SK-N-SH (cell line): ENCODE results near the gene FGF4. TPM values are rescaled to one million over a fixed set of nuclear protein-coding genes. Genes with fewer than 3 reads are reported as not detected.

Experiments
- CTCF ChIA-PET: fragments of 300-600, 350-600 bp; formaldehyde crosslinking; extraction: SDS; loops from one replicate; lab custom pipeline; 2021; lab: Yijun Ruan, JAX
- POLR2A ChIA-PET: fragments of 350-600 bp; sonication (Branson Sonifier 250); formaldehyde crosslinking; extraction: SDS; loops from one replicate; lab custom pipeline; 2020; ENCODE audit warnings: antibody characterized with exemption, inconsistent platforms; lab: Yijun Ruan, JAX
- DNase-seq: peaks from one replicate; pipeline ENCODE4 v3.0.0; 2012
- H2AFZ ChIP-seq: fragments of 200-600 bp; sonication (generic); 2 replicates; pipeline ENCODE4 v1.8.1; 2016; ENCODE audit warnings: antibody characterized with exemption, mild to moderate bottlenecking, low read depth
- H3F3A ChIP-seq: fragments of 200-600 bp; sonication (generic); replicated peaks from 2 replicates; pipeline ENCODE3; 2016; ENCODE audit warnings: antibody characterized with exemption, mild to moderate bottlenecking; ENCODE audit not compliant: insufficient read depth
- H3K27ac ChIP-seq, 2 experiments: fragments of 200-500 bp in 1 of 2; fragments of 200-600 bp in 1 of 2; sonication (Bioruptor generic) in 1 of 2; sonication (generic), shearing (Covaris generic) in 1 of 2; 2 replicates each; pipeline versions ENCODE4 v1.5.1 to v1.6.1; 2014 to 2016; ENCODE audit warnings: low read depth in 2 of 2, inconsistent platforms in 1 of 2, low read length in 1 of 2, mild to moderate bottlenecking in 1 of 2, mixed read lengths in 1 of 2
- H3K27me3 ChIP-seq: fragments of 200-600 bp; sonication (generic), shearing (Covaris generic); 2 replicates; pipeline ENCODE4 v1.6.1; 2016; ENCODE audit warnings: mixed run types; ENCODE audit not compliant: insufficient read depth
- H3K36me3 ChIP-seq, 2 experiments: fragments of 200-500 bp in 1 of 2; fragments of 200-600 bp in 1 of 2; sonication (Bioruptor generic) in 1 of 2; sonication (generic) in 1 of 2; replicated peaks in 1 of 2; 2 replicates each; pipeline versions ENCODE3 to v1.5.1; 2014 to 2016; ENCODE audit warnings: low read length in 1 of 2, mild to moderate bottlenecking in 1 of 2; ENCODE audit not compliant: insufficient read depth in 2 of 2, control insufficient read depth in 1 of 2
- H3K4me1 ChIP-seq, 2 experiments: fragments of 200-500 bp in 1 of 2; fragments of 200-600 bp in 1 of 2; sonication (Bioruptor generic) in 1 of 2; sonication (generic), shearing (Covaris generic) in 1 of 2; 2 replicates each; pipeline versions ENCODE4 v1.5.1 to v1.6.1; 2014 to 2016; ENCODE audit warnings: low read depth in 1 of 2, low read length in 1 of 2, mixed run types in 1 of 2; ENCODE audit not compliant: insufficient read depth in 2 of 2, control insufficient read depth in 1 of 2
- H3K4me2 ChIP-seq: fragments of 200-600 bp; sonication (generic), shearing (Covaris generic); 2 replicates; pipeline ENCODE4 v1.6.1; 2017; ENCODE audit warnings: mixed run types
- H3K4me3 ChIP-seq, 2 experiments: fragments of 200-500 bp in 1 of 2; fragments of 200-600 bp in 1 of 2; sonication (Bioruptor generic) in 1 of 2; sonication (generic), shearing (Covaris generic) in 1 of 2; 2 replicates each; pipeline versions ENCODE4 v1.5.1 to v1.8.1; 2014 to 2016; ENCODE audit warnings: low read depth in 2 of 2, inconsistent platforms in 1 of 2, low read length in 1 of 2, mild to moderate bottlenecking in 1 of 2, mixed read lengths in 1 of 2, moderate library complexity in 1 of 2
- H3K79me2 ChIP-seq: fragments of 200-600 bp; sonication (generic); 2 replicates; pipeline ENCODE4 v1.8.1; 2017; ENCODE audit warnings: mild to moderate bottlenecking; ENCODE audit not compliant: insufficient read depth
- H3K9ac ChIP-seq: fragments of 200-600 bp; sonication (generic); 2 replicates; pipeline ENCODE4 v1.6.1; 2017; ENCODE audit warnings: mixed run types
- H3K9me2 ChIP-seq: fragments of 200-600 bp; sonication (generic); 2 replicates; pipeline ENCODE4 v1.6.1; 2017; ENCODE audit warnings: mixed run types
- H3K9me3 ChIP-seq: fragments of 200-600 bp; sonication (generic); 2 replicates; pipeline ENCODE4 v1.6.1; 2017; ENCODE audit warnings: mixed run types, mild to moderate bottlenecking, moderate library complexity
- H4K20me1 ChIP-seq: fragments of 200-600 bp; sonication (generic); 2 replicates; pipeline ENCODE4 v1.6.1; 2017; ENCODE audit warnings: mild to moderate bottlenecking, mixed run types; ENCODE audit not compliant: insufficient read depth
- CHD2 ChIP-seq: fragments of 150-350 bp; IDR thresholded peaks from 2 replicates; pipeline ENCODE4 v1.6.1; 2018; ENCODE audit warnings: low read length; ENCODE audit not compliant: partially characterized antibody
- EZH2phosphoT487 ChIP-seq: fragments of 200-600 bp; sonication (generic); IDR thresholded peaks from 2 replicates; pipeline ENCODE4 v1.6.1; 2017; ENCODE audit warnings: low read depth, mixed run types, mild to moderate bottlenecking, antibody characterized with exemption, moderate library complexity, borderline replicate concordance
- FOSL2 ChIP-seq: IDR thresholded peaks from 2 replicates; pipeline ENCODE4 v1.4.0; 2012; ENCODE audit warnings: low read depth, mild to moderate bottlenecking, moderate library complexity, borderline replicate concordance
- FOXM1 ChIP-seq: IDR thresholded peaks from 2 replicates; pipeline ENCODE4 v1.4.0; 2012; ENCODE audit warnings: low read depth, mild to moderate bottlenecking
- GABPA ChIP-seq: IDR thresholded peaks from 2 replicates; pipeline ENCODE4 v1.4.0; 2012; ENCODE audit warnings: low read depth, mild to moderate bottlenecking
- GATA2 ChIP-seq: sonication (generic); formaldehyde crosslinking; IDR thresholded peaks from 2 replicates; pipeline ENCODE4 v1.5.0; 2020; ENCODE audit warnings: mild to moderate bottlenecking, missing genetic modification reagents
- MAX ChIP-seq: IDR thresholded peaks from 2 replicates; pipeline ENCODE4 v1.4.0; 2012; ENCODE audit warnings: low read depth
- MEF2A ChIP-seq: IDR thresholded peaks from 2 replicates; pipeline ENCODE4 v1.4.0; 2012; ENCODE audit warnings: low read depth, borderline replicate concordance
- NFIC ChIP-seq: IDR thresholded peaks from 2 replicates; pipeline ENCODE4 v1.4.0; 2012; ENCODE audit warnings: borderline replicate concordance
- NRF1 ChIP-seq: IDR thresholded peaks from 2 replicates; pipeline ENCODE4 v1.6.1; 2012; ENCODE audit warnings: low read depth, mild to moderate bottlenecking, low read length
- POLR2AphosphoS5 ChIP-seq: IDR thresholded peaks from 2 replicates; pipeline ENCODE4 v1.6.1; 2012; ENCODE audit warnings: low read depth, low read length
- RAD21 ChIP-seq: IDR thresholded peaks from 2 replicates; pipeline ENCODE4 v1.6.1; 2012; ENCODE audit warnings: mild to moderate bottlenecking, low read length
- RCOR1 ChIP-seq: fragments of 150-350 bp; IDR thresholded peaks from 2 replicates; pipeline ENCODE4 v1.6.1; 2017; ENCODE audit warnings: antibody characterized with exemption, low read length
- RFX5 ChIP-seq: IDR thresholded peaks from 2 replicates; pipeline ENCODE4 v1.6.1; 2012; ENCODE audit warnings: mild to moderate bottlenecking, improper control_type of control experiment, low read length
- SIN3A ChIP-seq: IDR thresholded peaks from 2 replicates; pipeline ENCODE4 v1.6.1; 2012; ENCODE audit warnings: low read depth, mild to moderate bottlenecking, low read length, moderate library complexity, borderline replicate concordance
- TAF1 ChIP-seq: IDR thresholded peaks from 2 replicates; pipeline ENCODE4 v1.6.1; 2012; ENCODE audit warnings: low read depth, mild to moderate bottlenecking, low read length, moderate library complexity, borderline replicate concordance
- YY1 ChIP-seq: IDR thresholded peaks from 2 replicates; pipeline ENCODE4 v1.4.0; 2012; ENCODE audit warnings: low read depth, mild to moderate bottlenecking
- ZBTB33 ChIP-seq: IDR thresholded peaks from 2 replicates; pipeline ENCODE4 v1.4.0; 2012; ENCODE audit warnings: low read depth, borderline replicate concordance
- WGBS: methylation state at CpG from one replicate; pipeline ENCODE4 v1.1.6; 2017; ENCODE audit warnings: low lambda C conversion rate; 5-methylcytosine and 5-hydroxymethylcytosine counted together
- polyA plus RNA-seq, 3 experiments: library from polyadenylated mRNA; depleted of rRNA; stranded (reverse); fragments of >200 nt; gene quantifications; 2 replicates each; pipeline ENCODE4 v1.2.3, GENCODE V29; 2012
- TF ChIP-seq, protein P1 (sequence below): fragments of 200-600 bp; sonication (generic); IDR thresholded peaks from 2 replicates; pipeline ENCODE4 v1.6.1; 2017; ENCODE audit warnings: antibody characterized with exemption, mild to moderate bottlenecking, moderate library complexity

The FGF4 gene
- polyA plus RNA-seq, 1 of the 3 experiments (the other 2 are of a cell fraction): not detected

DNA sequence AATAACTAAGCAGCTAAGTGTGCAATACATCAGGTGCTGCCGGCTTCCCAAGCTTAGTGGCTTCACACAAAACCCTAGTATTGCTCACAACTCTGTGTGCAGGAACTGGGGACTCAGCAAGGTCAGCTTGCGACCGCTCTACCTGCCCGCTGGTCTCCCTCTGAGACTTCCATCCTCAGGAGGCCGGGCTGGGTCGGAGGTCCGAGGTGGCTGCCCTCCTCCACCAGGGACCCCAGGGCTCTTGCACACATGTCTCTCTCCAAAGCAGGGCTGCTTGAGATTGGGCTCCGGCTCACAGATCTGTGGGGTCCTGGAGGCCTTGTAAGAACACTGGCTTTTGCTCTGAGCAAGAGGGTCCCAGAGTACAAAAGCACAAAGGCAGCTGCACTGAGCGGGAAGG, 45.9 kb downstream of the FGF4 start:
- Histone ChIP-seq H3K4me3 (no peak overlapping the region), H3K4me1 (no peaks in the 10 kb centered on the region), H3K79me2 (no peaks in the 10 kb centered on the region), H3K9me2 (no peaks in the 10 kb centered on the region), H3K36me3 (no peaks in the 10 kb centered on the region), H3K9ac (no peak overlapping the region), H3K27me3 (peaks cover 14% of the 10 kb centered on the region; the same call in 1 of the 2 replicates), H3F3A (no peaks in the 10 kb centered on the region), H3K9me3 (no peaks in the 10 kb centered on the region), H4K20me1 (no peaks in the 10 kb centered on the region), H3K4me2 (no peak overlapping the region), H3K27ac (no peak overlapping the region), H2AFZ (no peak overlapping the region)
- ChIA-PET POLR2A (interaction anchor here (0.5 kb wide), 1 partner anchor 54 kb away, joined by 3 read pairs; the partner anchor contains the start of gene LTO1), CTCF (interaction anchor here (1.3 to 1.7 kb wide), 3 partner anchors 11 to 184 kb away, joined by 3 to 4 read pairs (median 4); no protein-coding TSS in a partner anchor)
- no peak for DNase-seq
- WGBS: 65% methylated on average over 4 of the region's 9 CpGs
- TF ChIP-seq RFX5 (no peak), EZH2phosphoT487 (no peak), RCOR1 (no peak), RAD21 (no peak), FOSL2 (no peak), NRF1 (no peak), FOXM1 (no peak), TAF1 (no peak), MEF2A (no peak), GABPA (no peak), GATA2 (CRISPR knock-in tag) (no peak), CHD2 (no peak), NFIC (no peak), SIN3A (no peak), POLR2AphosphoS5 (no peak), ZBTB33 (no peak), YY1 (no peak), MAX (no peak)
- TF ChIP-seq, protein P1, sequence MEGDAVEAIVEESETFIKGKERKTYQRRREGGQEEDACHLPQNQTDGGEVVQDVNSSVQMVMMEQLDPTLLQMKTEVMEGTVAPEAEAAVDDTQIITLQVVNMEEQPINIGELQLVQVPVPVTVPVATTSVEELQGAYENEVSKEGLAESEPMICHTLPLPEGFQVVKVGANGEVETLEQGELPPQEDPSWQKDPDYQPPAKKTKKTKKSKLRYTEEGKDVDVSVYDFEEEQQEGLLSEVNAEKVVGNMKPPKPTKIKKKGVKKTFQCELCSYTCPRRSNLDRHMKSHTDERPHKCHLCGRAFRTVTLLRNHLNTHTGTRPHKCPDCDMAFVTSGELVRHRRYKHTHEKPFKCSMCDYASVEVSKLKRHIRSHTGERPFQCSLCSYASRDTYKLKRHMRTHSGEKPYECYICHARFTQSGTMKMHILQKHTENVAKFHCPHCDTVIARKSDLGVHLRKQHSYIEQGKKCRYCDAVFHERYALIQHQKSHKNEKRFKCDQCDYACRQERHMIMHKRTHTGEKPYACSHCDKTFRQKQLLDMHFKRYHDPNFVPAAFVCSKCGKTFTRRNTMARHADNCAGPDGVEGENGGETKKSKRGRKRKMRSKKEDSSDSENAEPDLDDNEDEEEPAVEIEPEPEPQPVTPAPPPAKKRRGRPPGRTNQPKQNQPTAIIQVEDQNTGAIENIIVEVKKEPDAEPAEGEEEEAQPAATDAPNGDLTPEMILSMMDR: no peak
